HG02763 (cell line): Measurements from ENCODE around the gene PDIK1L.

Experiments used
- ATAC-seq: cut with Tn5 transposase; IDR thresholded peaks from one replicate; pipeline ENCODE4 v1.9.1; 2021; ENCODE audit warnings: mild to moderate bottlenecking, moderate library complexity; ENCODE audit not compliant: unreplicated experiment

PDIK1L gene

GRCh38 chr1:26121854-26122773 is 10.5 kb downstream of the PDIK1L start:
- no peak for ATAC-seq

GRCh38 chr1:26122988-26123973 is 11.7 kb downstream of the PDIK1L start:
- ATAC-seq: no peak

DNA sequence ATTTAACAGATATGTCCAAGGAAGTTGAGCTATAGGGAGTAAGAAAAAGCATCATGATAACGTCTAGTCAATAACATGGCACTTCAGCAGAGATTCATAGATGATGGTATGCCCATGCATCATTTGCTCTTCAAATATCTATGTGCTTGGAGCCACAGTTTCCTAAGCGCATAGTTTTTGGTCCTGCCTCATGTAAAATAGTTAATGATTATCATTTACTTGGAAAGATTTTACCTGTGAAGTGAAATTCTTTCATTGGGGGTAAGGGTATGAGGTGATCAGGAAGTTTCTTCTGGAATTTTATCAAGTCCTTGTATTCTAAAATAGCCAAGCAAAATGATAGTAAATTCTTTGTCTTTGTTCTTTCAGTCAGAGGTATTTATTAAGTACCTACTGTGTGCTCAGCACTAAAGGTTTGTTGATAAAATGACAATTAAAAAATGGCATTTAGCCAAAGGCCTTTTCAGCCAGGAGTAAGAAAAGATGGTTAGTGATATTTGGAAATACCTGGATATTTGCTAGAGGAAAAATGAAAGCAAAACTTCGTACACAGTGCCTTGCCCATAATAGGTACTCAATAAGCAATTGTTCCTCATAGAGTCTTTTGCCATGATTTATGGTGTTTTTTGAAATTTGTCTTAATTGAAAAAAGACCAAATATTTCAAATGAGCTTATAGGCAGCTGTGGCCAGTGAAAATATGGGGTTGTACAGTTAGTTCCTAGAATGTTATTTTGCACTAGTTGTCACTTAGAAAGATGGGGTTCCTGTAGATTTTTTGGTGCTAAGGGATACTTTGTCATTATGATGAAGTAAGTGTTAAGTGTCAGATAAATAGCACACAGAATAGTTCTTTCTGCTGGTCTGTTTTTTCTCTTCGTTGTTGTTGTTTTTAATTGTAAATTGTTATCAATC is 13.1 kb downstream of the PDIK1L start:
- ATAC-seq: no peak

- ATAC-seq: no peak
Measured at GRCh38 chr1:26125382-26125781, 13.8 kb downstream of the PDIK1L start.

DNA sequence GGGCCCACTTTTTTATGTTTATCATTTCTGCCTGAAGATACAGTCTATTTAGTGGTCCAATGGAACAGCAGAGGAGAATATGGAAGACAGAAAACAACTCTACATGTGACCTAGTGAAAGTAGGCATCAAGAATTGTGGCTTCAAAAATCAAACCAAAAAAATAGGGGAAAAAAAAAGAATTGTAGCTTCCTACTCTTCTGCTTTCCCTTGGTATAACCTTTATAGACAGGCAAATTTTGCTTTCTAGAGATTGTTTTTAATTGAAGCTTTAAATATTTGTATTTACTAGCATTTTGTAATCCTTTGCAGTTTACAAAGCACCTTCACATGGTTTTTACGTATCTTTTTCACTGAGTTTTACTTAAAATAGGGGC is 14.3 kb downstream of the PDIK1L start:
- ATAC-seq: no peak

DNA sequence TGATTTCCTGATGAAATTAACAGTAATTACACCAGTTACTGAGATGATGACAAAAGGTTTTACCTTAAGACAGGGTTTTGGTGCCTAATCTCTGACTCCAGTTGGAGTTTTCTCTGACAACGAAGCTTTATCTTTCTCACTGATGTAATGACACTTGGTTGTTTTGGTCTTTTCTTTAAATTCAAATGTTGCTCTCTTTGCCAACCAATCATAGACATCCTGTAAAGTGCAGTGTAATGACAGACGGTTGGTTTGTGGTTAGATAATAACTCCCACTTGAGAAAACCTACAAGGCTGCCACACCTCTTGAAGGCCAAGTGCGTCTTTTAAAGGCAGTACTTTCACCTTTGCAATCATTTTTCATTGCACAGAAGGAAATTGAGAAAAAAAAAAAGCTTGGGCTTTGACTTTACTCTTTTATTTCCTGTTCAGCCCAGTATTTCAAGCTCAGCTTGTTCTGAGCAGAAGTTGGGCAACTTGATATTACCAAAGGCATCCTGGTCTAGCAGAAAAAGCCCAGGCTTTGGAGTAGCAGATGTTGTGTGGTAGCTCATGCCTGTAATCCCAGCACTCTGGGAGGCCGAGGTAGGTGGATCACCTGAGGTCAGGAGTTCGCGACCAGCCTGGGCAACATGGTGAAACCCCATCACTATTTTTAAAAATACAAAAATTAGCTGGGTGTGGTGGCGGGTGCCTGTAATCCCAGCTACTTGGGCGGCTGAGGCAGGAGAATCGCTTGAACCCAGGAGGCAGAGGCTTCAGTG is 14.9 kb downstream of the PDIK1L start:
- no peak for ATAC-seq

GRCh38 chr1:26127235-26128163 is 15.9 kb downstream of the PDIK1L start:
- ATAC-seq: no peak

GRCh38 chr1:26129778-26130177 is 18.2 kb downstream of the PDIK1L start:
- ATAC-seq: no peak

DNA sequence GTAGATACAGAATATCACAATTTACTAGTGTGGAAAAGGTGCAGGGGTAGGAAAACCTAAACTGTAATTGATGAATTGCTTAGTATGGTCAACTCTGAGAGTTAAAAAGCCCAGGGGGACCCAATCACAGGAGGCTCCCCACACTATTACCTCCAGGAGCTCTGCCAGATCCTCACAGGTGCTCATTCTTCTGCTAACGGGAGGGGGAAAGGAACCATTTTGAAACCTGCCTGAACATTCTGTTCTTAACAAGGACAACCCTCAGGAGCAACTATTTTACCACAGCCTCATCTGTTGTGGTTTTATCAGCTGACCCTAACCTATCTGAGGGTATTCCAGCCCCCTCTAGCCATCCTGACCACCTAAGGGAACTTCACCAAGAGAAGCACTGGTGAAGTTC is 19.1 kb downstream of the PDIK1L start:
- no peak for ATAC-seq

- ATAC-seq: no peak
Measured at GRCh38 chr1:26132128-26132833, 20.7 kb downstream of the PDIK1L start.

GRCh38 chr1:26132834-26133167 is 21.2 kb downstream of the PDIK1L start:
- no peak for ATAC-seq

DNA sequence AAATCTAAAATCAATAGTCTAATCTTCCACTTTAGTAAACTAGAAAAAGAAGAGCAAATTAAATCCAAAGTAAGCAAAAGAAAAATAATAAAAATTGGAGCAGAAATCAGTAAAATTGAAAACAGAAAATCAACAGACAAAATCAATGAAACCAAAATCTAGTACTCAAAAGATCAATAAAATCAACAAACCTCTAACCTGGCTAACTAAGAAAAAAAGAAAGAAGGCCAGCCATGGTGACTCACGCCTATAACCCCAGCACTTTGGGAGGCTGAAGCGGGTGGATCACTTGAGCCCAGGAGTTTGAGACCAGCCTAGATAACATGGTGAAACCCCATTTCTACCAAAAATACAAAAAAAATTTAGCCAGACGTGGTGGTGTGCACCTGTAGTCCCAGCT is 22.8 kb downstream of the PDIK1L start:
- ATAC-seq: no peak

DNA sequence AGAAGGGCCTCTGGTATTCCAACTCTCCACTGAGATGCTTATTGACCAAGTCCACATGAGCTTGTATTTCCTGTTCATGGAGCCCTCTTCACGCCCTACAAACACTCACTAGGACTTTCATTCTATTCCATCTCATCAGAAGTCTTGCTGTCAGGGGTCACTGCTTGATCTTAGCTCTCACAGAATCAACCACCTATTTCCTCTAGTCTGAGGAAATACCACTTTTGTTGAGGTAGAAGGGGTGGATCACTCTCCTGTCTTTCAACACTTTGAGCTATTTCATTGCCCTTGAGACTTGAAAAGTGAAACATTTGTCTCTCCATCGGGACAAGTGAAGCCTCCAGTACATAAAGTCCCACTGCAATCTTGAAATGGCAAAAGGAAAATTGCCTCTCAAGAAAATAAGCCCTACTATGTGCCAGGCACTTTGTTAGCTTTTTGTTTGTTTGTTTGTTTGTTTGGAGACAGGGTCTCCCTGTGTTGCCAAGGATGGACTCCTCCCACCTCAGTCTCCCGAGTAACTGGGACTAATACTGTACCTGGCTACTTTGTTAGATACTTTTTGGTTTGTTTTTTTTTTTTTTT is 27.4 kb downstream of the PDIK1L start:
- ATAC-seq: no peak

DNA sequence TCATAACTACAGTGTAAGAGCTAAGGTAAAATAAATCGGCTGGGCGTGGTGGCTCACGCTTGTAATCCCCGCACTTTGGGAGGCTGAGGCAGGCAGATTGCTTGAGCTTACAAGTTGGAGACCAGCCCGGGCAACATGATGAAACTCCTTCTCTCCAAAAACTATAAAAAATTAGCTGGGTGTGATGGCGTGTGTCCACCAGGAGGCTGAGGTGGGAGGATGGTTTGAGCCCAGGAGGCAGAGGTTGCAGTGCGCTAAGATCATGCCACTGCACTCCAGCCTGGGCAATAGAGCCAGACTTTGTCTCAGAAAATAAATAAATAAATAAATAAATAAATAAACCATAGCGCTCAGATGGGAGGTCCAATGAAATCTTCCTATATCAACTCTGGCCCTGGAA is 30.5 kb downstream of the PDIK1L start:
- ATAC-seq: no peak

DNA sequence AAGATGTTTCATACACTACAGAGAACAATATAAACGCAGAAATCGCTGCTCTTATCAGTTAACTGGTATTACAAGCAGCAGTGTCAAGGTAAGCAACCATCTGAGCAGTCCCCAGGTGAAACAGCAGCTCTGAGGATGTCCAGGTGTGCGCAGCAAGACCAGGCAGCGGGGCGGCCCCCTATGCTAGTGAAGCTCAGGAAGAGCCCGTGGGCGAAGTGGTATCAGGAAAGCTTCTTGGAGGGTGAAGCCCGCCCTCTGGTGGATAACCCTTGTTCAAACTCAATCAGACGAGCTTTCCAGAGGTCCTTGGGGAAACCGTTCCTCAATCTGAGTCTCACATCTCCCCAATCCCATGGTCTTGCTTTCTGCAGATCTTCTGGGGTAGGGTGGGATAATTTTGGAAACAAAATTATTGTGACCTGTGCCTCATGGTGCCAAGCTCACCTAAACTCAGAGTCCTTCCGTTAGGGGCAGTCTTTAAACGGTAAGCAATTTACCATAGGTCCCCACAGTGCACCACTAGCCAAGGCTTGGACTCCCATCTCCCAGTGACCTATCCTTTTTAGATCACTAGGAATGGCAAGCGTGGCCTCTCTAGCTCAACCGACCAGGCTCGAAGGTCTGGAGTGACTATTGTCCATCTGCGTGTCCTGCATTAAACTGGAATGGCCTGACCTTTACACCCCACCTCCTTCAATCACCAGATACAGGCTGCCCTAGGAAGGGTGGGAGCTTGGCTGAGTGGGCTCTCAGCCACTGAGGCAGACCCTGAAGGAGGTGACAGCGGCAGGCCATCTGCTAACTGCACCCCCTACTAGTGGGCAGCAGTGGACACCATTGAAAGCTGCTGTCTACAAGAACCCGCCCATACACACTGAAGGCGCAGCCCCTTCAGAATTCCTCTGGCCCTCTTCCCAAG is 33.7 kb downstream of the PDIK1L start:
- ATAC-seq: no peak

GRCh38 chr1:26145960-26146294 is 34.3 kb downstream of the PDIK1L start:
- ATAC-seq: no peak

GRCh38 chr1:26148887-26149286 is 37.3 kb downstream of the PDIK1L start:
- ATAC-seq: no peak
